OCI-LY7 (cell line): ENCODE data around the gene RBM25. TPM values are rescaled to one million over a fixed set of nuclear protein-coding genes. Genes with fewer than 3 reads are reported as not detected.
"Not testable (repeated sequence)": the region's sequence is repeated elsewhere in the genome, so short reads cannot be mapped to it uniquely, and the experiment has no call there.

Experiments used
- BruUV-seq: library from RNA; stranded (reverse); fragments of 400-500 nt; replicated peaks from 2 replicates; lab custom pipeline; 2021; lab: Mats Ljungman, UMichigan
- CTCF ChIA-PET: fragments of 300-600 bp; sonication (Branson Sonifier 250); formaldehyde crosslinking; loops from one replicate; lab custom pipeline; 2022; ENCODE audit warnings: antibody characterized with exemption; ENCODE audit not compliant: unreplicated experiment; lab: Charles Lee
- POLR2A ChIA-PET: fragments of 300-600 bp; sonication (Branson Sonifier 250); formaldehyde crosslinking; loops from one replicate; lab custom pipeline; 2022; ENCODE audit warnings: antibody characterized with exemption; lab: Charles Lee
- DNase-seq: peaks from one replicate; pipeline ENCODE4 v3.0.0-alpha.2; 2015; ENCODE audit warnings: low spot score
- H2AFZ ChIP-seq: fragments of 200-600 bp; sonication (generic), shearing (Covaris generic); 2 replicates; pipeline ENCODE4 v1.6.1; 2014; ENCODE audit warnings: mild to moderate bottlenecking, antibody characterized with exemption, low read length, moderate library complexity
- H3K27ac ChIP-seq: fragments of 200-600 bp; sonication (generic); 2 replicates; pipeline ENCODE4 v1.5.1; 2014; ENCODE audit warnings: mixed run types, low read depth, mild to moderate bottlenecking, moderate library complexity, low read length, inconsistent platforms; ENCODE audit not compliant: poor library complexity, severe bottlenecking
- H3K36me3 ChIP-seq: fragments of 200-600 bp; sonication (generic); 2 replicates; pipeline ENCODE4 v1.6.1; 2014; ENCODE audit warnings: mild to moderate bottlenecking, antibody characterized with exemption, low read length, moderate library complexity, mixed read lengths; ENCODE audit not compliant: insufficient read depth
- H3K4me1 ChIP-seq: fragments of 200-600 bp; sonication (generic); 2 replicates; pipeline ENCODE4 v1.5.1; 2014; ENCODE audit warnings: mild to moderate bottlenecking, low read length; ENCODE audit not compliant: insufficient read depth, poor library complexity, severe bottlenecking
- H3K4me2 ChIP-seq: fragments of 200-600 bp; sonication (generic); 2 replicates; pipeline ENCODE4 v1.6.1; 2014; ENCODE audit warnings: mild to moderate bottlenecking, low read length
- H3K4me3 ChIP-seq: fragments of 200-600 bp; sonication (generic); 2 replicates; pipeline ENCODE4 v1.5.1; 2014; ENCODE audit warnings: mild to moderate bottlenecking, low read depth, low read length; ENCODE audit not compliant: poor library complexity, severe bottlenecking
- H3K79me2 ChIP-seq: fragments of 200-600 bp; sonication (generic); 2 replicates; pipeline ENCODE4 v1.6.1; 2016; ENCODE audit warnings: low read depth, mild to moderate bottlenecking, low read length, moderate library complexity, mixed read lengths; ENCODE audit not compliant: insufficient read depth
- H3K9me2 ChIP-seq: fragments of 200-600 bp; sonication (generic); 2 replicates; pipeline ENCODE4 v1.6.1; 2016; ENCODE audit warnings: mild to moderate bottlenecking, low read length, mixed read lengths; ENCODE audit not compliant: insufficient read depth
- H3K9me3 ChIP-seq: fragments of 200-600 bp; sonication (generic); 2 replicates; pipeline ENCODE4 v1.6.1; 2014; ENCODE audit warnings: mild to moderate bottlenecking, mixed run types, low read length, mixed read lengths
- H4K20me1 ChIP-seq: fragments of 200-600 bp; sonication (generic); 2 replicates; pipeline ENCODE4 v1.6.1; 2014; ENCODE audit warnings: mild to moderate bottlenecking, antibody characterized with exemption, low read length, moderate library complexity, mixed read lengths; ENCODE audit not compliant: insufficient read depth
- EZH2phosphoT487 ChIP-seq: fragments of 200-600 bp; sonication (generic); IDR thresholded peaks from 2 replicates; pipeline ENCODE4 v1.6.1; 2018; ENCODE audit warnings: low read depth, borderline replicate concordance, mild to moderate bottlenecking, mixed run types, antibody characterized with exemption, low read length, moderate library complexity, mixed read lengths
- intact Hi-C: fragments of 100-400 bp; cut with micrococcal nuclease; formaldehyde crosslinking; loops from one replicate; pipeline ENCODE4 v1.10.0; 2022; ENCODE audit not compliant: unreplicated experiment
- total RNA-seq, 2 experiments: library from RNA; depleted of rRNA in 1 of 2; stranded (reverse); fragments of >200 nt in 1 of 2; shearing (Covaris generic) in 1 of 2; gene quantifications; 2 replicates each; pipeline ENCODE4 v1.2.3, GENCODE V29; 2014 to 2022
- TF ChIP-seq, protein P1 (sequence below): fragments of 200-600 bp; sonication (generic); conservative IDR thresholded peaks from 2 replicates; pipeline ENCODE4 v1.5.1; 2014; ENCODE audit warnings: mild to moderate bottlenecking, antibody characterized with exemption, low read length, moderate library complexity, mixed read lengths

RBM25 gene
- total RNA-seq, 2 experiments from 2014 or later: 70.5 to 120 TPM

DNA sequence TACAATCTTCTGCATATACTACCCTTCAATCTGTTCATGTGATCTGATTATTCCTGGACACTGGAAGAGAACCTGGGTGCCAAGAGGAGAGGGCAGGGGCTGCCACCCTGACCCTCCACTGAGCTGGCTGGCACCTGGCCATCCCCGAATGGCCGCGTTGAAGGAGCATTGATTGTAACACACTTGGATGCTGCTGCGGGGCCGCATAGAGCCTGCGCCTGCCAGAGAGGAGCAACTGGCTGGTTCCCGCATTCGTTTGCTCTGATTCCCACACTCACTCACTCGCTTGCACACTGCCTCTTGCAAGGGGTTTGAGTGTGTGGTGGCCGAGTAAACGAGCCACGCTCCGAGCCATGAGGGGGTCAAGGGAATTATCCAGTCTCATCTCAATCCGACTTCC lies 110.4 kb downstream of the RBM25 start:
- intact Hi-C loops: no loop called here
- BruUV-seq: no TSS peak
- DNase-seq: no peak
- Histone ChIP-seq H3K27ac (no peak overlapping the region), H3K4me1 (no peaks in the 10 kb centered on the region), H3K9me2 (no peaks in the 10 kb centered on the region), H4K20me1 (no peaks in the 10 kb centered on the region), H2AFZ (no peak overlapping the region), H3K9me3 (no peaks in the 10 kb centered on the region), H3K79me2 (no peaks in the 10 kb centered on the region), H3K4me2 (no peak overlapping the region), H3K4me3 (no peak overlapping the region), H3K36me3 (peaks cover 44% of the 10 kb centered on the region)
- TF ChIP-seq, protein P1, sequence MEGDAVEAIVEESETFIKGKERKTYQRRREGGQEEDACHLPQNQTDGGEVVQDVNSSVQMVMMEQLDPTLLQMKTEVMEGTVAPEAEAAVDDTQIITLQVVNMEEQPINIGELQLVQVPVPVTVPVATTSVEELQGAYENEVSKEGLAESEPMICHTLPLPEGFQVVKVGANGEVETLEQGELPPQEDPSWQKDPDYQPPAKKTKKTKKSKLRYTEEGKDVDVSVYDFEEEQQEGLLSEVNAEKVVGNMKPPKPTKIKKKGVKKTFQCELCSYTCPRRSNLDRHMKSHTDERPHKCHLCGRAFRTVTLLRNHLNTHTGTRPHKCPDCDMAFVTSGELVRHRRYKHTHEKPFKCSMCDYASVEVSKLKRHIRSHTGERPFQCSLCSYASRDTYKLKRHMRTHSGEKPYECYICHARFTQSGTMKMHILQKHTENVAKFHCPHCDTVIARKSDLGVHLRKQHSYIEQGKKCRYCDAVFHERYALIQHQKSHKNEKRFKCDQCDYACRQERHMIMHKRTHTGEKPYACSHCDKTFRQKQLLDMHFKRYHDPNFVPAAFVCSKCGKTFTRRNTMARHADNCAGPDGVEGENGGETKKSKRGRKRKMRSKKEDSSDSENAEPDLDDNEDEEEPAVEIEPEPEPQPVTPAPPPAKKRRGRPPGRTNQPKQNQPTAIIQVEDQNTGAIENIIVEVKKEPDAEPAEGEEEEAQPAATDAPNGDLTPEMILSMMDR: no peak
- TF ChIP-seq EZH2phosphoT487: no peak
- POLR2A ChIA-PET: interaction anchor here (0.6 kb wide), 1 partner anchor 400 kb away, joined by 3 read pairs; the partner anchor contains the start of gene ACOT2
- CTCF ChIA-PET: no interaction called here

DNA sequence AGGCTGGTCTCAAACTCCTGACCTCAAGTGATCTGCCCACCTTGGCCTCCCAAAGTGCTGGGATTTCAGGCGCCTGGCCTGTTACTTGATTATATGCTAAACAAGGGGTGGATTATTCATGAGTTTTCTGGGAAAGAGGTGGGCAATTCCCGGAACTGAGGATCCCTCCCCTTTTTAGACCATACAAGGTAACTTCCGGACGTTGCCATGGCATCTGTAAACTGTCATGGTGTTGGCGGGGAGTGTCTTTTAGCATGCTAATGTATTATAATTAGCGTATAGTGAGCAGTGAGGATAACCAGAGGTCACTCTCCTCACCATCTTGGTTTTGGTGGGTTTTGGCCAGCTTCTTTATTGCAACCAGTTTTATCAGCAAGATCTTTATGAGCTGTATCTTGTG lies 111.5 kb downstream of the RBM25 start:
- intact Hi-C loops: loop anchor here (5.0 kb wide), 2 partner anchors 112 to 127 kb away; no protein-coding TSS in a partner anchor
- H2AFZ ChIP-seq, H3K4me3 ChIP-seq, H3K79me2 ChIP-seq, H3K9me2 ChIP-seq, H3K27ac ChIP-seq, BruUV-seq, H3K9me3 ChIP-seq, DNase-seq, H3K4me2 ChIP-seq, H4K20me1 ChIP-seq, H3K4me1 ChIP-seq: not testable (repeated sequence)
- ChIA-PET CTCF (interaction anchor here (0.5 kb wide), 1 partner anchor 1088 kb away, joined by 3 read pairs; no protein-coding TSS in a partner anchor), POLR2A (interaction anchor here (0.6 to 0.7 kb wide), 3 partner anchors 14 to 301 kb away, joined by 3 to 5 read pairs (median 3); no protein-coding TSS in a partner anchor)
- peaks cover 51% of the 10 kb centered on the region for H3K36me3 ChIP-seq

DNA sequence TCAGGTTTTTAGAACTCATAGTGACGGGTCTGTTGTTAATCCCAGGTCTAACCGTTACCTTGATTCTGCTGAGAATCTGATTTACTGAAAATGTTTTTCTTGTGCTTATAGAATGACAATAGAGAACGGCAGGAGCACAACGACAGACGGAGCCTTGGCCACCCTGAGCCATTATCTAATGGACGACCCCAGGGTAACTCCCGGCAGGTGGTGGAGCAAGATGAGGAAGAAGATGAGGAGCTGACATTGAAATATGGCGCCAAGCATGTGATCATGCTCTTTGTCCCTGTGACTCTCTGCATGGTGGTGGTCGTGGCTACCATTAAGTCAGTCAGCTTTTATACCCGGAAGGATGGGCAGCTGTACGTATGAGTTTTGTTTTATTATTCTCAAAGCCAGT lies 112.4 kb downstream of the RBM25 start:
- Histone ChIP-seq H4K20me1 (no peaks in the 10 kb centered on the region), H3K27ac (no peak overlapping the region), H3K36me3 (peaks cover 57% of the 10 kb centered on the region), H3K4me1 (no peaks in the 10 kb centered on the region), H3K79me2 (no peaks in the 10 kb centered on the region), H3K4me2 (no peak overlapping the region), H3K9me3 (no peaks in the 10 kb centered on the region), H2AFZ (no peak overlapping the region), H3K9me2 (no peaks in the 10 kb centered on the region), H3K4me3 (no peak overlapping the region)
- DNase-seq: no peak
- no peak for TF ChIP-seq EZH2phosphoT487
- TF ChIP-seq, protein P1: no peak
- ChIA-PET CTCF (no interaction called here), POLR2A (no interaction called here)
- intact Hi-C loops: loop anchor here (5.0 kb wide), 2 partner anchors 112 to 127 kb away; no protein-coding TSS in a partner anchor
- BruUV-seq: no TSS peak
